AG20443 (cell line): ENCODE data around the gene FADS3.
A peak's percentile ranks its signal among the peaks of the same experiment; 100 is the strongest.

Experiments
- DNase-seq: peaks from one replicate; pipeline ENCODE4 v3.0.0; 2012; ENCODE audit warnings: low spot score, mixed read lengths

FADS3 gene

DNA sequence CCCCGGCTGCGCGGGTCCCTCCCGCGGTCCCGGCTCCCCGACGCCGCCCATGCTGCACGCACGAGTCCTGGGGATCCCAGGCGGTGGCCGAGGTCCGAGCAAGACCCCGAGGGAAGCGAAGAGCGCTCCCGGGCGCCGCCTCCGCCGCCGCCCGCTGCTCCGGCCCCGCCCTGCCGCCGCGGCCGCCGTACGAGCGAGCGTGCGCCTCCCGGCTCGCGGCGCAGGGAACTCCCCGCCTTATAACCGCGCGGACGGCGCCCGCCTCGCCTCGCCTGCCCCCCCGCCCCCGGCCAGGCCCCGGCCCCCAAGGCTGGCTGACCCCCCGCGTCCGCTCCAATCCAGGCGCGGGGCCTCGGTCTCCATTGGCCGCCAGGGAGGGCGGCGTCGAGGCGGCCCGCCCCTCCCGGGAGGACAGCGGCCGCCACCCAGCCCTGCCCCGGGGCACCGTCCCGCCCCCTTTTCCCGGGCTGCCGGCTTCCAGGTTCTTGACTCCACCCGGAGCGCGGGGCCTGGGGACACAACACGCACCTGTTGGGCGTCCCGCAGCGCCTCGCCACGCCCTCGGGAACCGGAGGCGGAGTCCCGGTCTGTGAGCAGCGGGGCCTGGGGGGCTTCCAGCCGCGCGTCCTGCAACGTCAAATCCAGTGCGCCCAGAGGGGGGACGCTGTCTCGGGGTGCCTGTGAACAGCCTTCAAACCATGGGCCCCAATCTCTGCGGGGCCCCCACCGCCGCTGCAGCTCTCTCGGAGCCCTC is at the start of gene FADS3:
TSS of gene FADS3 (minus strand) at position 215 of the 754 bp plus-strand sequence. CDS start at position 51, 164 bp downstream.
- peak; percentile 96 for DNase-seq

DNA sequence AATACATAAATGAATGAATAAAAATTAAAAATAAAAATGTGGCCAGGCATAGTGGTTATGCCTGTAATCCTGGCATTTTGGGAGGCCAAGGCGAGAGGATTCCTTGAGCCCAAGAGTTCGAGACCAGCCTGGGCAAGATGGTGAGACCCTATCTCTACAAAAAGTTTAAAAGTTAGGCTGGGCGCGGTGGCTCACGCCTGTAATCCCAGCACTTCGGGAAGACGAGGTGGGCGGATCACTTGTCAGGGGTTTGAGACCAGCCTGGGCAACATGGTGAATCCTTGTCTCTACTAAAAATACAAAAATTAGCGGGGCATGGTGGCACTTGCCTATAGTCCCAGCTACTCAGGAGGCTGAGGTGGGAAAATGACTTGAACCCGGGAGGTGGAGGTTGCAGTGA is 49.1 kb upstream of the FADS3 start:
- no peak for DNase-seq

DNA sequence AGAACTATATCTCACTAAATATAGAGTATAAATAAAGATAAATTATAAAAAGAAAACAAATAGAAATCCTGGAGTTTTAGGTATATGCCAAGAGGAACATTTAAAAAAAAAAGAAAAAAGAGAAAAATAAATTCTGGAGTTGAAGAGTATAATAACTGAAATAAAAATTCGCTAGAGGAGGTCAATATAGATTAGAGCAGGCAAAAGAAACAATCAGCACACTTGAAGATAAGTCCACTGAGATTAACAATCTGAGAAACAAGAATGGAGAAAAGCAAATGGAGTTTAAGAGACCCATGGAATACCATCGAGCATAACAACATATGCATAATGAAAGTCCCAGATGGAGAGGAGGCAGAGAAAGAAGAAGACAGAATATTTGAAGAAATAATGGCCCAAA is 44.5 kb upstream of the FADS3 start:
- DNase-seq = no peak

- DNase-seq = no peak
Observed at GRCh38 chr11:61930933-61931332, 39.6 kb upstream of the FADS3 start.

GRCh38 chr11:61928606-61929005 is 37.3 kb upstream of the FADS3 start:
- peak; percentile 59 for DNase-seq

GRCh38 chr11:61927501-61927900 is 36.2 kb upstream of the FADS3 start:
- no peak for DNase-seq

GRCh38 chr11:61926235-61926634 is 34.9 kb upstream of the FADS3 start:
- DNase-seq = no peak

GRCh38 chr11:61925736-61926135 is 34.4 kb upstream of the FADS3 start:
- no peak for DNase-seq

- DNase-seq = peak; percentile 2
Observed at GRCh38 chr11:61924064-61924455, 32.7 kb upstream of the FADS3 start.

GRCh38 chr11:61923166-61924063 is 32.1 kb upstream of the FADS3 start:
- peak; percentile 74 for DNase-seq

DNA sequence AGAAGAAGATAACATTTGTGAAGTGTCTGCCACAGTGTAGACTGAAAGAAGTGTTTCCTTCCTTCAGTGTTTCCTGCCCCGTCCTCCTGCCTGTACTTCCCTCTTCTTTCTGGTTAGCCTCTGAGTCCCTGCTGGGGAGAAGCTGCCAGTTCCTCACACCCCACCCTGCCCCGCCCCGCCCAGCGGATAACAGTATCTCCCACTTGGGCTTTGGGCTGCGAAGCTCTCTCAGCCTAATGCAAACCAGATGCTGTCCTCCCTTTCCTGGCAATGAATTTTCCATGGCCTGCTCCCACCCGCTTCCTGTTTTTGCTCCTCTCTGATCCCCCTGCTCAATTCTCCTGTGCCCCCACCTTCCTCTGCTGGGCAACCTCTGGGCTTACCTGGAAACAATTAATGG is 31.2 kb upstream of the FADS3 start:
- peak; percentile 91 for DNase-seq

DNA sequence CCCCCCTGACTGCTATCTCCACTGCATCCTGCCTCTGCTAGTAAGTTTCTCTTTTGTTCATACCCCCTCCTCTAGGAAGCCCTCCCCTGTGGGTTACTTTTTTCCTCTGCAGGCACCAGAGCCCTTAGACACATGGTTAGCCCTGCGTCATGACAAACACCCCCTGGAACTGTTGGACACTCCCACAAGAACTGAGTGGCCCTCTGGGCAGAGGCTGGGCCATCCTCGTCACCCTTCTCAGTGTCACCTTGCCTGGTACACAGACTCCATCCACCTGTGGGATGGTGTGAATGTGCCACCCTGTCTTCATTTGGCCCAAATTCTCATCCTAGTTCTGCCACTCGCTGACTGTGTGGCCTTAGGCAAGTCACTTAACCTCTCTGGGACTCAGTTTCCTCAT is 30.1 kb upstream of the FADS3 start:
- no peak for DNase-seq

DNA sequence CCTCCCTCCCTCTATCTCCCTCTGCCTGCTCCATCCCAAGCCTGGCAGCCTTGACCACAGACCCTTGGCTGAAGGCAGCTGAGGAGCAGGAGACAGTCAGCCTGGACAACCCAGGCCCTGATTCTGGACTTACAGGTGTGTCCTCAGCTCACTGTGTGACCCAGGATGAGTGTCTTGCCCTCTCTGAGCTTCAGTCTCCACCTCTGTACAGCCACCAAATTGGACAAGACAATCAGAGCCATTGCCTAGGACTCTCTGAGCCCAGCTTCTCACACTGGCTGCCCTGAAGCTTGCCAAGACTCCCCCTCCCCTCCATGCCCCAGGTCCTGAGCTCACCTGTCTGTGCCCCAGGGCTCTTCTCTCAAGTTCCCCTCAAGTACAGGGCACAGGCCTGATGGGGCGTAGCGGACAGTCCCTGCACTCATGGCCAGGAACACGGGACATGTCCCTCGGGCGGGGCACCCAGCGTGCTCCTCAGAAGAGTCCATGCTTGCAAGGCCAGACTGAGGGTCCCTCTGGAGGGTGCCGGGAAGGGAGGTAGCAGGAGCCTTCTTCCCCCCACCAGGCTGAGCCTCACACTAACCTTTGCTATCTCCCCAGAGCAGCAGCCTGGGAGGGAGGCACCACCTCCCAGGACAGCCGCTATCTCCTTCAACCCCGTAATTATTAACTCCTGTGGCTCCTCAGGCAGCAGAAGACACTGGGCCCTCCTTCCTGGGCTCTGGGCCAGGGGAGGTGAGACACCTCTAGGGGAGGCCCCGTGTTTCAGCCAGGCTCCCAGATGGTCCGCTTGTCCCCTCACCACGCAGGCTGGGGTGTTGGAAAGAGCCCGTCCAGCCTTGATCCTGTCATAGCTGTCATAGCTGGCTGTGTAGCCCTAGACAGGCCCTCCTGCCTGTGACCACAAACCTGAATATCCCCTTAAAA is 28.6 kb upstream of the FADS3 start:
- DNase-seq = peak; percentile 2

DNA sequence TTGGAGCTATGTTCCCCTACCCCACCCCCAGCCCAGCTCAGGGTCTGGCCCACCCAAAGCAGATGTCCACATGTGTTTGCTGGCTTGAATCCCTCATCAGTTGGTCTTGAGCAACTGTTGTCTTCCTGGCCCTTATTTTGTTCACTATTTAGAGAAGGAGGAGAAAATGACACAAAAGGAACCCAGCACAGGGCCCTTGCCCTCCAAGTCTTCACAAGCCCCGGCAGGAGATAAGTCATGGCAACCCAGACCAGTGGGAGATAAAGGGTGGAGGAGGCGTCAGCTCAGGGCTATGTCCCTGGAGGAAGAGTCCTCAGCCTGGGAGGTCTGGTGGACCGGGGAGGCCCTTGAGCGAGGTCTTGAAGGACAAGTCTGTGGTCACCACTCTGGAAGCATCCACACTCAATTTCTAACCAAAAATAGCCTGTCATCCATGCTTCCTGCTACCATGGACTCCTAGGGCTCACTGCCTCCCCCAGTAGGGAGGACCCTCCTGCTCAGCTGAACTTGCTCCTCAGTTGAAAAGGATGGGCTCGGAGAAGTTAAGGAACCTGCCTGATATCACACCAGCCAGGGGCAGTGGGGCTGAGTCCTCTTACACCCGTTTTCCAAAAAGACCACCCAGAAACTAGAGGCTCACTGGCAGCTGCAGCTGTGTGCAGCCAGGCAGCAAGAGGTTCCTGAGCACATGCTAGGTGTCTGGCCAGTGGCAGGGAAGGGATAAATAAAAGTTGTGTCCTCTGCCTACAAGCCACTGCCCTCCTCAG is 27.8 kb upstream of the FADS3 start:
- peak; percentile 10 for DNase-seq

- peak; percentile 4 for DNase-seq
Observed at GRCh38 chr11:61918251-61918937, 27.0 kb upstream of the FADS3 start.

DNA sequence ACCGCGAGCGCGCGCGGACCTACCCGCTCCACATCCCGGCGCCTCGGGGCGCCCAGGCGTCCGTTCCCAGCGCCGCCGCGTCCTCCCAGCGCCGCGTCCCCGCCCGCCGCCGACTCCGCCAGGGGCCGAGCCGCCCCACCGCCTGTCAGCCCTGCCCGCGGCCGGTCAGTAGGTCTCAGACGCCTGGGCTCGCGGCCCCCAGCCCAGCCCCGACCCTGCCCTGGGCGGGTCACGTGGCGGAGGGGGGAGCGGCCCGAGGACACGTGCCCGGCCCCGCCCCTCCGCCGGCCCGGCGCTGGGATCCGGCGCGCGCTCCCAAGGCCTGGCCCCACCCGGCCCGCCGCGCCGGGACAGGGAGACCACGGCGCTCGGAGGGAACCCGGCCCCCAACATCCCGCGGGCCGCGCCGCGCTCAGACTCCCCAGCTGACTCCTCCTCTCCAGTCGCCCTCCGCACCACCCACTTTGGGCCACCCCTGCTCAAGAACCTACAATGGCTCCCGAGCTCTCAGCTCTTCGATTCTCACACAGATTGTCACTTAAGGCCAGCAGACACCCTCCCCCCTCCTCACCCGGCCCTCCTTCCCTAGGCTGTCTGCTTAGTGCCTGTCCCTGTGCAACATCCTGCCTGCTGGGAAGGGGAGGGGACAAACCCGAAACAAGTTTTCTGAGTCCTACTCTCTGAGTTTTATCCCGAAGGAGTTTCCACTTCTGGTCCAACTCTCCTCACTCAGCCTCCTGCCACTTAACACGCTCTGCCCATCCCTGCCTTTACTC is 26.2 kb upstream of the FADS3 start, which contains the start of gene RAB3IL1:
TSS of gene RAB3IL1 (minus strand) at position 233 of the 776 bp plus-strand sequence. CDS start at position 34, 199 bp downstream.
- DNase-seq = peak; percentile 94

DNA sequence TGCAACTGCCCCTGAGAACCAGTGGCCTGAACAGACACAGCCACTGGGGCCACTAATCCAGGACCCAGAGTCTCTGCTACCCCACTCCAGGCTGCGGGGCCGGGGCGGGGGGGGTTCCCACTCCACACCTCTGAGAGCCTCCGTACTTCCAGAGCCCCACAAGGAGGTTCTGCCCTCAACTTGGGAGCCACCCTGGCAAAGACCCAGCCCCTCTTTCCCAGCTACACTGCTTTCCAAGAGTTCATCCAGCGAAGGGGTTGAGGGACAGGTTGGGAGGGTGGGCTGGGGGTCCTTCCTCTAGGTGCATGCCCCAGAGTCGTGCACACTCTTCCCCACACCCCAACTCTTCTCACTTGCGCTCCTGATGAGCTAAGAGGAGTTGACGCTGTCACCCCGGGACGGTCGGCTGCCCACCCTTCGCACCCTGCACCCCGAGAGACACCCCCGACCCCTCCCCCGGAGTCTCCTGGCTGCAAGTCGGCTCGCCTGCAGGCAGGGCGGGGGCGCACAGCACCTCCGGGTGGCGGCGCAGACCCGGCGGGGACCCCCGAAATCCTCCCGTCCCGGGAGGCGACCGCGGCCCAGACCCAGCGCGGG is 25.5 kb upstream of the FADS3 start:
- DNase-seq = no peak

DNA sequence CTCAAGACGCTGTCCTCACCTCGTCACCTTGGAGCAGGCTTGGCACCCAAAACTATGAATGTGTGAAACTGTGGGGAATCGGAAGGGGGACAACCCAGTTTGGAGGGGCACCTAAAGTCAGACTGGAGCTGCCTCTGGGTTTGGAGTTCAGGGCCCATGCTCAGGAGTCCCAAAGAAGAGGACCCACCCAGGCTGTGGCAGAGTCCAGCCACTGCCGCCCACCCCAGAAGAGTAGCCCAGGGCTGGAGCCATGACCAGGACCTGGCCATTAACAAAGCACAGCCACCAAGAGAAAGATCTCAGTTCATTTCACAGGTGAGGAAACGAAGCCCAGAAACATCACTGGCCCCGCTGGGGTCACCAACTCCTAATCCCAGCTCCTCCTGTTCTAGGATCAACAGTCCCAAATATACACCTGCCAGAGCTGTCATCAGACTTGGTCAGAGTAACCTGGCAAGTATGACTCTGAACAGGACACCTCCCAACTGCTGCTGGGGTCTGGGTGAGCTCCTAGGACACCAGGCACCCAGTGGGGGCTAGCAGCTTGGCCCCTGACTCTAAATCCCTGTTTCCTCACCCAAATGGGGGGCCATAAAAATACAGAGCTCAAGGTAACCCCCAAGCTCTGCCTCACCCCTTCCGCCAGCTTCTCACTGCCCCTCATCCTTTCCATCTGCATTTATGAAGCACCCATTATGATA is 23.3 kb upstream of the FADS3 start:
- DNase-seq = no peak
